WTC11 (cell line): ENCODE measurements around the gene TM4SF1. TPM values are rescaled to one million over a fixed set of nuclear protein-coding genes. Genes with fewer than 3 reads are reported as not detected.

Experiments
- ATAC-seq: fragments of 200-7000 bp; cut with Tn5 transposase; 2 replicates; pipeline ENCODE4 v1.10.0; 2021; ENCODE audit warnings: mild to moderate bottlenecking, moderate library complexity
- CTCF ChIA-PET: fragments of 300-600 bp; sonication (Branson Sonifier 250); formaldehyde crosslinking; loops from one replicate; lab custom pipeline; 2021; ENCODE audit warnings: antibody characterized with exemption; lab: Charles Lee
- POLR2A ChIA-PET: fragments of 350-600 bp; sonication (Branson Sonifier 250); formaldehyde crosslinking; loops from one replicate; lab custom pipeline; 2021; ENCODE audit warnings: antibody characterized with exemption; lab: Charles Lee
- DNase-seq: peaks from one replicate; pipeline ENCODE4 v3.0.0; 2021; ENCODE audit warnings: low spot score
- H3K27ac Mint-ChIP-seq: 2 replicates; pipeline ENCODE4 v1.8.0; 2021; ENCODE audit warnings: mixed read lengths
- H3K27me3 Mint-ChIP-seq: 2 replicates; pipeline ENCODE4 v1.8.0; 2021; ENCODE audit warnings: low read depth, mild to moderate bottlenecking, moderate library complexity, mixed read lengths
- H3K36me3 Mint-ChIP-seq: 2 replicates; pipeline ENCODE4 v1.8.0; 2021; ENCODE audit warnings: mixed read lengths
- H3K4me1 Mint-ChIP-seq: 2 replicates; pipeline ENCODE4 v1.8.0; 2022; ENCODE audit warnings: mixed read lengths
- H3K4me3 Mint-ChIP-seq: 2 replicates; pipeline ENCODE4 v1.8.0; 2021; ENCODE audit warnings: mild to moderate bottlenecking, moderate library complexity, mixed read lengths
- H3K9me3 Mint-ChIP-seq: 2 replicates; pipeline ENCODE4 v1.8.0; 2021; ENCODE audit warnings: mixed read lengths
- AR ChIP-seq: fragments of 250-450 bp; sonication (Bioruptor Pico); IDR thresholded peaks from 2 replicates; pipeline ENCODE4 v1.9.0; 2021; ENCODE audit warnings: mild to moderate bottlenecking
- CDX4 ChIP-seq: fragments of 250-450 bp; sonication (Bioruptor Pico); IDR thresholded peaks from 2 replicates; pipeline ENCODE4 v1.9.0; 2021; ENCODE audit warnings: moderate library complexity, mild to moderate bottlenecking, inconsistent platforms, borderline replicate concordance
- ELF4 ChIP-seq: sonication (generic); formaldehyde crosslinking; IDR thresholded peaks from 2 replicates; pipeline ENCODE4 v1.8.1; 2022; ENCODE audit warnings: low read depth, mild to moderate bottlenecking, moderate library complexity, missing genetic modification reagents
- GABPB1 ChIP-seq: sonication (generic); formaldehyde crosslinking; IDR thresholded peaks from 2 replicates; pipeline ENCODE4 v1.8.1; 2023; ENCODE audit warnings: mild to moderate bottlenecking, missing genetic modification reagents
- HMGA2 ChIP-seq: fragments of 250-450 bp; sonication (Bioruptor Pico); IDR thresholded peaks from 2 replicates; pipeline ENCODE4 v1.4.0; 2021; ENCODE audit warnings: mild to moderate bottlenecking, moderate library complexity
- MLX ChIP-seq: sonication (generic); formaldehyde crosslinking; IDR thresholded peaks from 2 replicates; pipeline ENCODE4 v1.8.1; 2023; ENCODE audit warnings: mild to moderate bottlenecking, missing genetic modification reagents, moderate library complexity
- NFYB ChIP-seq: sonication (generic); formaldehyde crosslinking; conservative IDR thresholded peaks from 2 replicates; pipeline ENCODE4 v1.8.0; 2022; ENCODE audit warnings: low read depth, missing genetic modification reagents
- RELA ChIP-seq: sonication (generic); formaldehyde crosslinking; IDR thresholded peaks from 2 replicates; pipeline ENCODE4 v1.8.1; 2022; ENCODE audit warnings: missing genetic modification reagents, mild to moderate bottlenecking, borderline replicate concordance
- SOX15 ChIP-seq: fragments of 250-450 bp; sonication (Bioruptor Pico); IDR thresholded peaks from 2 replicates; pipeline ENCODE4 v1.9.0; 2021; ENCODE audit warnings: mild to moderate bottlenecking
- TCF7 ChIP-seq: sonication (generic); formaldehyde crosslinking; IDR thresholded peaks from 2 replicates; pipeline ENCODE4 v1.8.0; 2022; ENCODE audit warnings: mild to moderate bottlenecking, low read depth, missing genetic modification reagents, moderate library complexity
- ZNF121 ChIP-seq: sonication (generic); formaldehyde crosslinking; IDR thresholded peaks from 2 replicates; pipeline ENCODE4 v1.8.0; 2023; ENCODE audit warnings: missing genetic modification reagents
- ZNF281 ChIP-seq: sonication (generic); formaldehyde crosslinking; IDR thresholded peaks from 2 replicates; pipeline ENCODE4 v1.8.0; 2023; ENCODE audit warnings: mild to moderate bottlenecking, missing genetic modification reagents
- ZNF396 ChIP-seq: fragments of 250-450 bp; sonication (Bioruptor Pico); IDR thresholded peaks from 2 replicates; pipeline ENCODE4 v1.8.0; 2021; ENCODE audit warnings: mild to moderate bottlenecking, moderate library complexity, borderline replicate concordance
- ZNF671 ChIP-seq: fragments of 250-450 bp; sonication (Bioruptor Pico); IDR thresholded peaks from 2 replicates; pipeline ENCODE4 v1.8.0; 2021; ENCODE audit warnings: mild to moderate bottlenecking
- total RNA-seq: library from RNA; stranded (reverse); gene quantifications from 3 replicates; pipeline ENCODE4 v1.2.3, GENCODE V29; 2021
- TF ChIP-seq, protein P1 (sequence below): sonication (generic); formaldehyde crosslinking; IDR thresholded peaks from 2 replicates; pipeline ENCODE4 v1.8.0; 2022; ENCODE audit warnings: missing genetic modification reagents
- TF ChIP-seq, protein P2 (sequence below): fragments of 200-600 bp; IDR thresholded peaks from 2 replicates; pipeline ENCODE4 v1.8.0; 2022; ENCODE audit warnings: antibody characterized with exemption
- TF ChIP-seq, protein P3 (sequence below): sonication (generic); formaldehyde crosslinking; IDR thresholded peaks from 2 replicates; pipeline ENCODE4 v1.8.1; 2023; ENCODE audit warnings: mild to moderate bottlenecking, missing genetic modification reagents, borderline replicate concordance

TM4SF1 gene
- total RNA-seq, 1 experiment from 2014 or later = 0.90 TPM

DNA sequence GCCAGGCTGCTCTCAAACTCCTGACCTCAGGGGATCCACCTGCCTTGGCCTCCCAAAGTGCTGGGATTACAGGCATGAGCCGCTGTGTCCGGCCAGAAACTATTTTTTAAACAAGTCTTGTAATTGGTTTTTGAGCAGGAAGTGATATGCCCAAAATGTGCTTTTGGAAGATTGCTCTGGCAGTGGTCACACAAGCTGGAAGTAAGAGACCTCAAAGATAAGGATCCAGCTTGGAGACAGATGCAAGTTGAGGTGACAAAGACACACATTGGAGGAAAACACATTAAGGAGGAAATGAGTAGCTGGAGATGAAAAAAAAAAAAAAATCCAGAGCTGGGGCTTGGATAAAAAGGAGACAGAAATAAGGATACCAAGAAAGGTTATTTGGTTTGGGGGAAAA is 50.3 kb downstream of the TM4SF1 start (continued):
- TF ChIP-seq ZNF121 (CRISPR knock-in tag) = no peak

- no peaks in the 10 kb centered on the region for H3K4me1 Mint-ChIP-seq
- H3K4me3 Mint-ChIP-seq = no peak overlapping the region
- no peaks in the 10 kb centered on the region for H3K9me3 Mint-ChIP-seq
- CTCF ChIA-PET = no interaction called here
- no peak for DNase-seq
- H3K36me3 Mint-ChIP-seq = no peaks in the 10 kb centered on the region
- no peak overlapping the region for H3K27ac Mint-ChIP-seq
- no peaks in the 10 kb centered on the region for H3K27me3 Mint-ChIP-seq
- TF ChIP-seq, protein P1, sequence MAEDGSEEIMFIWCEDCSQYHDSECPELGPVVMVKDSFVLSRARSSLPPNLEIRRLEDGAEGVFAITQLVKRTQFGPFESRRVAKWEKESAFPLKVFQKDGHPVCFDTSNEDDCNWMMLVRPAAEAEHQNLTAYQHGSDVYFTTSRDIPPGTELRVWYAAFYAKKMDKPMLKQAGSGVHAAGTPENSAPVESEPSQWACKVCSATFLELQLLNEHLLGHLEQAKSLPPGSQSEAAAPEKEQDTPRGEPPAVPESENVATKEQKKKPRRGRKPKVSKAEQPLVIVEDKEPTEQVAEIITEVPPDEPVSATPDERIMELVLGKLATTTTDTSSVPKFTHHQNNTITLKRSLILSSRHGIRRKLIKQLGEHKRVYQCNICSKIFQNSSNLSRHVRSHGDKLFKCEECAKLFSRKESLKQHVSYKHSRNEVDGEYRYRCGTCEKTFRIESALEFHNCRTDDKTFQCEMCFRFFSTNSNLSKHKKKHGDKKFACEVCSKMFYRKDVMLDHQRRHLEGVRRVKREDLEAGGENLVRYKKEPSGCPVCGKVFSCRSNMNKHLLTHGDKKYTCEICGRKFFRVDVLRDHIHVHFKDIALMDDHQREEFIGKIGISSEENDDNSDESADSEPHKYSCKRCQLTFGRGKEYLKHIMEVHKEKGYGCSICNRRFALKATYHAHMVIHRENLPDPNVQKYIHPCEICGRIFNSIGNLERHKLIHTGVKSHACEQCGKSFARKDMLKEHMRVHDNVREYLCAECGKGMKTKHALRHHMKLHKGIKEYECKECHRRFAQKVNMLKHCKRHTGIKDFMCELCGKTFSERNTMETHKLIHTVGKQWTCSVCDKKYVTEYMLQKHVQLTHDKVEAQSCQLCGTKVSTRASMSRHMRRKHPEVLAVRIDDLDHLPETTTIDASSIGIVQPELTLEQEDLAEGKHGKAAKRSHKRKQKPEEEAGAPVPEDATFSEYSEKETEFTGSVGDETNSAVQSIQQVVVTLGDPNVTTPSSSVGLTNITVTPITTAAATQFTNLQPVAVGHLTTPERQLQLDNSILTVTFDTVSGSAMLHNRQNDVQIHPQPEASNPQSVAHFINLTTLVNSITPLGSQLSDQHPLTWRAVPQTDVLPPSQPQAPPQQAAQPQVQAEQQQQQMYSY (CRISPR knock-in tag) = no peak
- no peak for TF ChIP-seq TCF7 (CRISPR knock-in tag)
- TF ChIP-seq ZNF671 (CRISPR knock-in tag) = no peak
- TF ChIP-seq NFYB (CRISPR knock-in tag) = no peak
- TF ChIP-seq, protein P2, sequence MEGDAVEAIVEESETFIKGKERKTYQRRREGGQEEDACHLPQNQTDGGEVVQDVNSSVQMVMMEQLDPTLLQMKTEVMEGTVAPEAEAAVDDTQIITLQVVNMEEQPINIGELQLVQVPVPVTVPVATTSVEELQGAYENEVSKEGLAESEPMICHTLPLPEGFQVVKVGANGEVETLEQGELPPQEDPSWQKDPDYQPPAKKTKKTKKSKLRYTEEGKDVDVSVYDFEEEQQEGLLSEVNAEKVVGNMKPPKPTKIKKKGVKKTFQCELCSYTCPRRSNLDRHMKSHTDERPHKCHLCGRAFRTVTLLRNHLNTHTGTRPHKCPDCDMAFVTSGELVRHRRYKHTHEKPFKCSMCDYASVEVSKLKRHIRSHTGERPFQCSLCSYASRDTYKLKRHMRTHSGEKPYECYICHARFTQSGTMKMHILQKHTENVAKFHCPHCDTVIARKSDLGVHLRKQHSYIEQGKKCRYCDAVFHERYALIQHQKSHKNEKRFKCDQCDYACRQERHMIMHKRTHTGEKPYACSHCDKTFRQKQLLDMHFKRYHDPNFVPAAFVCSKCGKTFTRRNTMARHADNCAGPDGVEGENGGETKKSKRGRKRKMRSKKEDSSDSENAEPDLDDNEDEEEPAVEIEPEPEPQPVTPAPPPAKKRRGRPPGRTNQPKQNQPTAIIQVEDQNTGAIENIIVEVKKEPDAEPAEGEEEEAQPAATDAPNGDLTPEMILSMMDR = no peak
- TF ChIP-seq AR (CRISPR knock-in tag) = no peak
- no peak for TF ChIP-seq CDX4 (CRISPR knock-in tag)
- TF ChIP-seq SOX15 (CRISPR knock-in tag) = no peak
- no peak for TF ChIP-seq GABPB1
- TF ChIP-seq, all 79 proteins: peak for 0
- ATAC-seq = no peak
- POLR2A ChIA-PET = no interaction called here
Measured at GRCh38 chr3:149325581-149325980, 51.9 kb downstream of the TM4SF1 start.

DNA sequence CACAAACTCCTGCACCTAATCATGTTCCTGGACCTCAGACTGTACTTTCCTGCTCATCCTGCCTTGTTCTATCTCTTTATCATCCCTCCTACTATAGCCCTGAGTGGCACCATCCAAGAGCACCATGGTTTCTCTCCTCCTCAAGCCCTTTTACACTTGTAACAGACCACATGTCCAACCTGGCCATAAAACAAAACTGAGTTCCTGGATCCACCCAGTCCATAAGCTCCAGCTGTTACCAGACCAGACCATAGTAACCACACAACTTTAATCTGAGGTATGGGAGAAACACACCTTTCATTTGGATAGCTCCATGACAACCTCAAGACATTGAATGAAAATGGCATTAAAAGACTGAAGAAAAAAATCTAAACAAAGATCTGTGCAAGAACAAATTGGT is 53.1 kb downstream of the TM4SF1 start:
- CTCF ChIA-PET = interaction anchor here (0.5 to 0.8 kb wide), 2 partner anchors 20 to 169 kb away, joined by 3 read pairs; no protein-coding TSS in a partner anchor
- H3K4me3 Mint-ChIP-seq = no peak overlapping the region
- H3K9me3 Mint-ChIP-seq = no peaks in the 10 kb centered on the region
- no peaks in the 10 kb centered on the region for H3K27me3 Mint-ChIP-seq
- H3K27ac Mint-ChIP-seq = no peak overlapping the region
- H3K36me3 Mint-ChIP-seq = no peaks in the 10 kb centered on the region
- DNase-seq (no peak), ATAC-seq (no peak)
- POLR2A ChIA-PET = no interaction called here
- H3K4me1 Mint-ChIP-seq = peaks cover 7% of the 10 kb centered on the region
- TF ChIP-seq, protein P3, sequence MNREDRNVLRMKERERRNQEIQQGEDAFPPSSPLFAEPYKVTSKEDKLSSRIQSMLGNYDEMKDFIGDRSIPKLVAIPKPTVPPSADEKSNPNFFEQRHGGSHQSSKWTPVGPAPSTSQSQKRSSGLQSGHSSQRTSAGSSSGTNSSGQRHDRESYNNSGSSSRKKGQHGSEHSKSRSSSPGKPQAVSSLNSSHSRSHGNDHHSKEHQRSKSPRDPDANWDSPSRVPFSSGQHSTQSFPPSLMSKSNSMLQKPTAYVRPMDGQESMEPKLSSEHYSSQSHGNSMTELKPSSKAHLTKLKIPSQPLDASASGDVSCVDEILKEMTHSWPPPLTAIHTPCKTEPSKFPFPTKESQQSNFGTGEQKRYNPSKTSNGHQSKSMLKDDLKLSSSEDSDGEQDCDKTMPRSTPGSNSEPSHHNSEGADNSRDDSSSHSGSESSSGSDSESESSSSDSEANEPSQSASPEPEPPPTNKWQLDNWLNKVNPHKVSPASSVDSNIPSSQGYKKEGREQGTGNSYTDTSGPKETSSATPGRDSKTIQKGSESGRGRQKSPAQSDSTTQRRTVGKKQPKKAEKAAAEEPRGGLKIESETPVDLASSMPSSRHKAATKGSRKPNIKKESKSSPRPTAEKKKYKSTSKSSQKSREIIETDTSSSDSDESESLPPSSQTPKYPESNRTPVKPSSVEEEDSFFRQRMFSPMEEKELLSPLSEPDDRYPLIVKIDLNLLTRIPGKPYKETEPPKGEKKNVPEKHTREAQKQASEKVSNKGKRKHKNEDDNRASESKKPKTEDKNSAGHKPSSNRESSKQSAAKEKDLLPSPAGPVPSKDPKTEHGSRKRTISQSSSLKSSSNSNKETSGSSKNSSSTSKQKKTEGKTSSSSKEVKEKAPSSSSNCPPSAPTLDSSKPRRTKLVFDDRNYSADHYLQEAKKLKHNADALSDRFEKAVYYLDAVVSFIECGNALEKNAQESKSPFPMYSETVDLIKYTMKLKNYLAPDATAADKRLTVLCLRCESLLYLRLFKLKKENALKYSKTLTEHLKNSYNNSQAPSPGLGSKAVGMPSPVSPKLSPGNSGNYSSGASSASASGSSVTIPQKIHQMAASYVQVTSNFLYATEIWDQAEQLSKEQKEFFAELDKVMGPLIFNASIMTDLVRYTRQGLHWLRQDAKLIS (CRISPR knock-in tag) = no peak
- no peak for TF ChIP-seq ELF4 (CRISPR knock-in tag)
- no peak for TF ChIP-seq MLX (CRISPR knock-in tag)
- no peak for TF ChIP-seq ZNF281 (CRISPR knock-in tag)
- TF ChIP-seq ZNF396 (CRISPR knock-in tag) = no peak
- TF ChIP-seq RELA = no peak
- TF ChIP-seq HMGA2 = no peak
